Measurements from ENCODE around the gene VPS37C.

The VPS37C gene

GRCh38 chr11:61131586-61131985, 29.6 kb downstream of the VPS37C start:
- TF ChIP-seq ZBTB7A (IDR thresholded peaks at IDR 0.05; ENCODE audit: low read depth) (no peak), REST (IDR thresholded peaks at IDR 0.05; ENCODE audit: low read depth) (no peak), YY1 (IDR thresholded peaks at IDR 0.05; ENCODE audit: low read depth) (no peak), TCF12 (IDR thresholded peaks at IDR 0.05; ENCODE audit: low read depth) (no peak), FOXM1 (IDR thresholded peaks at IDR 0.05; ENCODE audit: borderline replicate concordance, low read depth) (no peak), CEBPB (IDR thresholded peaks at IDR 0.05) (no peak), RAD21 (IDR thresholded peaks at IDR 0.05; ENCODE audit: low read depth) (no peak), TEAD4 (IDR thresholded peaks at IDR 0.05) (no peak), EGR1 (IDR thresholded peaks at IDR 0.05) (no peak), MAX (IDR thresholded peaks at IDR 0.05) (no peak), TAF1 (IDR thresholded peaks at IDR 0.05; ENCODE audit: low read depth) (no peak), EP300 (IDR thresholded peaks at IDR 0.05; ENCODE audit: borderline replicate concordance) (no peak), NFIC (IDR thresholded peaks at IDR 0.05) (no peak), CREB1 (IDR thresholded peaks at IDR 0.05; ENCODE audit: low read depth) (no peak), USF1 (IDR thresholded peaks at IDR 0.05) (no peak)

GRCh38 chr11:61131186-61131585, 30.0 kb downstream of the VPS37C start:
- TF ChIP-seq EP300 (IDR thresholded peaks at IDR 0.05; ENCODE audit: borderline replicate concordance) (no peak), TCF12 (IDR thresholded peaks at IDR 0.05; ENCODE audit: low read depth) (no peak), CREB1 (IDR thresholded peaks at IDR 0.05; ENCODE audit: low read depth) (no peak), RAD21 (IDR thresholded peaks at IDR 0.05; ENCODE audit: low read depth) (no peak), NFIC (IDR thresholded peaks at IDR 0.05) (no peak), TEAD4 (IDR thresholded peaks at IDR 0.05) (no peak), MAX (IDR thresholded peaks at IDR 0.05) (no peak), FOXM1 (IDR thresholded peaks at IDR 0.05; ENCODE audit: borderline replicate concordance, low read depth) (no peak), REST (IDR thresholded peaks at IDR 0.05; ENCODE audit: low read depth) (no peak), USF1 (IDR thresholded peaks at IDR 0.05) (no peak), EGR1 (IDR thresholded peaks at IDR 0.05) (no peak), CEBPB (IDR thresholded peaks at IDR 0.05) (no peak), TAF1 (IDR thresholded peaks at IDR 0.05; ENCODE audit: low read depth) (no peak), YY1 (IDR thresholded peaks at IDR 0.05; ENCODE audit: low read depth) (no peak), ZBTB7A (IDR thresholded peaks at IDR 0.05; ENCODE audit: low read depth) (no peak)

GRCh38 chr11:61129639-61130523, 31.3 kb downstream of the VPS37C start:
- TF ChIP-seq FOXM1 (IDR thresholded peaks at IDR 0.05; ENCODE audit: borderline replicate concordance, low read depth) (no peak), REST (IDR thresholded peaks at IDR 0.05; ENCODE audit: low read depth) (no peak), MAX (IDR thresholded peaks at IDR 0.05) (peak; percentile 36; the same call in 1 of the 2 replicates), ZBTB7A (IDR thresholded peaks at IDR 0.05; ENCODE audit: low read depth) (no peak), TEAD4 (IDR thresholded peaks at IDR 0.05) (peak; percentile 69), RAD21 (IDR thresholded peaks at IDR 0.05; ENCODE audit: low read depth) (peak; percentile 93)
